WTC11 (cell line): ENCODE data around the gene FREY1. TPM values are rescaled to one million over a fixed set of nuclear protein-coding genes. Genes with fewer than 3 reads are reported as not detected.

Source experiments
- ATAC-seq: fragments of 200-7000 bp; cut with Tn5 transposase; 2 replicates; pipeline ENCODE4 v1.10.0; 2021; ENCODE audit warnings: mild to moderate bottlenecking, moderate library complexity
- CTCF ChIA-PET: fragments of 300-600 bp; sonication (Branson Sonifier 250); formaldehyde crosslinking; loops from one replicate; lab custom pipeline; 2021; ENCODE audit warnings: antibody characterized with exemption; lab: Charles Lee
- POLR2A ChIA-PET: fragments of 350-600 bp; sonication (Branson Sonifier 250); formaldehyde crosslinking; loops from one replicate; lab custom pipeline; 2021; ENCODE audit warnings: antibody characterized with exemption; lab: Charles Lee
- DNase-seq: peaks from one replicate; pipeline ENCODE4 v3.0.0; 2021; ENCODE audit warnings: low spot score
- H3K27ac Mint-ChIP-seq: 2 replicates; pipeline ENCODE4 v1.8.0; 2021; ENCODE audit warnings: mixed read lengths
- H3K27me3 Mint-ChIP-seq: 2 replicates; pipeline ENCODE4 v1.8.0; 2021; ENCODE audit warnings: low read depth, mild to moderate bottlenecking, moderate library complexity, mixed read lengths
- H3K36me3 Mint-ChIP-seq: 2 replicates; pipeline ENCODE4 v1.8.0; 2021; ENCODE audit warnings: mixed read lengths
- H3K4me1 Mint-ChIP-seq: 2 replicates; pipeline ENCODE4 v1.8.0; 2022; ENCODE audit warnings: mixed read lengths
- H3K4me3 Mint-ChIP-seq: 2 replicates; pipeline ENCODE4 v1.8.0; 2021; ENCODE audit warnings: mild to moderate bottlenecking, moderate library complexity, mixed read lengths
- H3K9me3 Mint-ChIP-seq: 2 replicates; pipeline ENCODE4 v1.8.0; 2021; ENCODE audit warnings: mixed read lengths
- CREB1 ChIP-seq: sonication (generic); formaldehyde crosslinking; IDR thresholded peaks from 2 replicates; pipeline ENCODE4 v1.8.0; 2023; ENCODE audit warnings: mild to moderate bottlenecking, missing genetic modification reagents
- GRHL2 ChIP-seq: fragments of 250-450 bp; sonication (Bioruptor Pico); IDR thresholded peaks from 2 replicates; pipeline ENCODE4 v1.8.0; 2022; ENCODE audit warnings: mild to moderate bottlenecking, moderate library complexity; ENCODE audit not compliant: insufficient replicate concordance, severe bottlenecking
- OVOL2 ChIP-seq: fragments of 250-450 bp; sonication (Bioruptor Pico); IDR thresholded peaks from 2 replicates; pipeline ENCODE4 v1.9.0; 2021; ENCODE audit warnings: mild to moderate bottlenecking, borderline replicate concordance
- SMAD3 ChIP-seq: sonication (generic); formaldehyde crosslinking; IDR thresholded peaks from 2 replicates; pipeline ENCODE4 v1.8.0; 2022; ENCODE audit warnings: missing genetic modification reagents, mild to moderate bottlenecking, borderline replicate concordance
- SP1 ChIP-seq: sonication (generic); formaldehyde crosslinking; conservative IDR thresholded peaks from 2 replicates; pipeline ENCODE4 v1.8.1; 2022; ENCODE audit warnings: missing genetic modification reagents
- ZNF219 ChIP-seq: sonication (generic); formaldehyde crosslinking; IDR thresholded peaks from 2 replicates; pipeline ENCODE4 v1.8.0; 2023; ENCODE audit warnings: missing genetic modification reagents, mild to moderate bottlenecking, borderline replicate concordance
- ZNF263 ChIP-seq: sonication (generic); formaldehyde crosslinking; IDR thresholded peaks from 2 replicates; pipeline ENCODE4 v1.8.1; 2022; ENCODE audit warnings: low read depth, mild to moderate bottlenecking, moderate library complexity, missing genetic modification reagents
- ZNF396 ChIP-seq: fragments of 250-450 bp; sonication (Bioruptor Pico); IDR thresholded peaks from 2 replicates; pipeline ENCODE4 v1.8.0; 2021; ENCODE audit warnings: mild to moderate bottlenecking, moderate library complexity, borderline replicate concordance
- total RNA-seq: library from RNA; stranded (reverse); gene quantifications from 3 replicates; pipeline ENCODE4 v1.2.3, GENCODE V29; 2021
- TF ChIP-seq, protein P1 (sequence below): sonication (generic); formaldehyde crosslinking; IDR thresholded peaks from 2 replicates; pipeline ENCODE4 v1.8.0; 2022; ENCODE audit warnings: missing genetic modification reagents
- TF ChIP-seq, protein P2 (sequence below): fragments of 250-450 bp; sonication (Bioruptor Pico); IDR thresholded peaks from 2 replicates; pipeline ENCODE4 v1.9.0; 2021; ENCODE audit warnings: moderate library complexity, mild to moderate bottlenecking, inconsistent platforms, borderline replicate concordance
- TF ChIP-seq, protein P3 (sequence below): sonication (generic); formaldehyde crosslinking; IDR thresholded peaks from 2 replicates; pipeline ENCODE4 v1.8.1; 2023; ENCODE audit warnings: mild to moderate bottlenecking, missing genetic modification reagents, moderate library complexity
- TF ChIP-seq, protein P4 (sequence below): sonication (generic); formaldehyde crosslinking; IDR thresholded peaks from 2 replicates; pipeline ENCODE4 v1.8.1; 2023; ENCODE audit warnings: mild to moderate bottlenecking, missing genetic modification reagents, moderate library complexity
- TF ChIP-seq, protein P5 (sequence below): sonication (generic); formaldehyde crosslinking; IDR thresholded peaks from 2 replicates; pipeline ENCODE4 v1.8.0; 2023; ENCODE audit warnings: missing genetic modification reagents, mild to moderate bottlenecking, borderline replicate concordance
- TF ChIP-seq, protein P6 (sequence below): sonication (generic); formaldehyde crosslinking; IDR thresholded peaks from 2 replicates; pipeline ENCODE4 v1.8.0; 2022; ENCODE audit warnings: mild to moderate bottlenecking, missing genetic modification reagents

Gene FREY1
- total RNA-seq, 1 experiment from 2014 or later, result 2.1 TPM

DNA sequence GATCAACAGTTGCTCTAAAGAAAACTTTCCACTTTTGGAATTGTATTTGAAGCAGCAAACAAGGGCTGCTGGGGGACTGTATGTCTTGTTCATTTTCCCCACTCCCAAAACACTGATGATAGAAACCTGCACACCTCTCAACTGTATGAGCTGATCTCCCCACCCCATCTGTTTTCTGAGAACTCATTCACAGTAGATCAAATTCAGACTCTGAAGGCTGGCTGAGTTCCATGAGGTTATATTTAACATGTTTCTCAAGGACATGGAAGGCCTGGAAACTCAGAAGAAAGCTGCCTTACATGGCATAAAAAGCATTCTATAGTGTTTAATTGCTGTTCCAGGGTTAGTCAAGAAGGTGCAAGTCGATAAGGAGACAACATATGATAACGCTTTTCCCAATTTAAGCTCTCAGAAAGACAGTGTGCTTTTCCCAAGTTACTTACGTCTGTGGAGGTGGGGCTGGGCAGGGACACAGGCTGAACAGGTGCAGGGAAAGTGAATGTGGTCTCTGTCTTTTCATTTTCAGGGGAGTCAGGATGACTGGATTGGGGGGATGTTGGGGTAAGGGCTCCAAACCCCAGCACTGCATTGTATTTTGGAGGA is 38.4 kb upstream of the FREY1 start:
- Mint-ChIP-seq H3K27ac (0 out of 2 replicates have a peak overlapping the region, but pooled peaks have one; percentile 35), H3K36me3 (peaks cover 27% of the 10 kb centered on the region), H3K4me1 (no peaks in the 10 kb centered on the region), H3K27me3 (no peaks in the 10 kb centered on the region), H3K9me3 (no peaks in the 10 kb centered on the region), H3K4me3 (no peak overlapping the region)
- DNase-seq, result no peak
- CTCF ChIA-PET, result no interaction called here
- no peak for TF ChIP-seq ZNF263
- TF ChIP-seq, protein P1, sequence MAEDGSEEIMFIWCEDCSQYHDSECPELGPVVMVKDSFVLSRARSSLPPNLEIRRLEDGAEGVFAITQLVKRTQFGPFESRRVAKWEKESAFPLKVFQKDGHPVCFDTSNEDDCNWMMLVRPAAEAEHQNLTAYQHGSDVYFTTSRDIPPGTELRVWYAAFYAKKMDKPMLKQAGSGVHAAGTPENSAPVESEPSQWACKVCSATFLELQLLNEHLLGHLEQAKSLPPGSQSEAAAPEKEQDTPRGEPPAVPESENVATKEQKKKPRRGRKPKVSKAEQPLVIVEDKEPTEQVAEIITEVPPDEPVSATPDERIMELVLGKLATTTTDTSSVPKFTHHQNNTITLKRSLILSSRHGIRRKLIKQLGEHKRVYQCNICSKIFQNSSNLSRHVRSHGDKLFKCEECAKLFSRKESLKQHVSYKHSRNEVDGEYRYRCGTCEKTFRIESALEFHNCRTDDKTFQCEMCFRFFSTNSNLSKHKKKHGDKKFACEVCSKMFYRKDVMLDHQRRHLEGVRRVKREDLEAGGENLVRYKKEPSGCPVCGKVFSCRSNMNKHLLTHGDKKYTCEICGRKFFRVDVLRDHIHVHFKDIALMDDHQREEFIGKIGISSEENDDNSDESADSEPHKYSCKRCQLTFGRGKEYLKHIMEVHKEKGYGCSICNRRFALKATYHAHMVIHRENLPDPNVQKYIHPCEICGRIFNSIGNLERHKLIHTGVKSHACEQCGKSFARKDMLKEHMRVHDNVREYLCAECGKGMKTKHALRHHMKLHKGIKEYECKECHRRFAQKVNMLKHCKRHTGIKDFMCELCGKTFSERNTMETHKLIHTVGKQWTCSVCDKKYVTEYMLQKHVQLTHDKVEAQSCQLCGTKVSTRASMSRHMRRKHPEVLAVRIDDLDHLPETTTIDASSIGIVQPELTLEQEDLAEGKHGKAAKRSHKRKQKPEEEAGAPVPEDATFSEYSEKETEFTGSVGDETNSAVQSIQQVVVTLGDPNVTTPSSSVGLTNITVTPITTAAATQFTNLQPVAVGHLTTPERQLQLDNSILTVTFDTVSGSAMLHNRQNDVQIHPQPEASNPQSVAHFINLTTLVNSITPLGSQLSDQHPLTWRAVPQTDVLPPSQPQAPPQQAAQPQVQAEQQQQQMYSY (CRISPR knock-in tag), result no peak
- TF ChIP-seq GRHL2 (CRISPR knock-in tag), result no peak
- TF ChIP-seq, protein P2, sequence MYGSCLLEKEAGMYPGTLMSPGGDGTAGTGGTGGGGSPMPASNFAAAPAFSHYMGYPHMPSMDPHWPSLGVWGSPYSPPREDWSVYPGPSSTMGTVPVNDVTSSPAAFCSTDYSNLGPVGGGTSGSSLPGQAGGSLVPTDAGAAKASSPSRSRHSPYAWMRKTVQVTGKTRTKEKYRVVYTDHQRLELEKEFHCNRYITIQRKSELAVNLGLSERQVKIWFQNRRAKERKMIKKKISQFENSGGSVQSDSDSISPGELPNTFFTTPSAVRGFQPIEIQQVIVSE (CRISPR knock-in tag), result no peak
- TF ChIP-seq ZNF396 (CRISPR knock-in tag), result no peak
- TF ChIP-seq SP1 (CRISPR knock-in tag), result no peak
- no peak for TF ChIP-seq CREB1 (CRISPR knock-in tag)
- TF ChIP-seq, protein P3, sequence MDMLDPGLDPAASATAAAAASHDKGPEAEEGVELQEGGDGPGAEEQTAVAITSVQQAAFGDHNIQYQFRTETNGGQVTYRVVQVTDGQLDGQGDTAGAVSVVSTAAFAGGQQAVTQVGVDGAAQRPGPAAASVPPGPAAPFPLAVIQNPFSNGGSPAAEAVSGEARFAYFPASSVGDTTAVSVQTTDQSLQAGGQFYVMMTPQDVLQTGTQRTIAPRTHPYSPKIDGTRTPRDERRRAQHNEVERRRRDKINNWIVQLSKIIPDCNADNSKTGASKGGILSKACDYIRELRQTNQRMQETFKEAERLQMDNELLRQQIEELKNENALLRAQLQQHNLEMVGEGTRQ, result no peak
- TF ChIP-seq, protein P4, sequence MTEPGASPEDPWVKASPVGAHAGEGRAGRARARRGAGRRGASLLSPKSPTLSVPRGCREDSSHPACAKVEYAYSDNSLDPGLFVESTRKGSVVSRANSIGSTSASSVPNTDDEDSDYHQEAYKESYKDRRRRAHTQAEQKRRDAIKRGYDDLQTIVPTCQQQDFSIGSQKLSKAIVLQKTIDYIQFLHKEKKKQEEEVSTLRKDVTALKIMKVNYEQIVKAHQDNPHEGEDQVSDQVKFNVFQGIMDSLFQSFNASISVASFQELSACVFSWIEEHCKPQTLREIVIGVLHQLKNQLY (CRISPR knock-in tag), result no peak
- TF ChIP-seq, protein P5, sequence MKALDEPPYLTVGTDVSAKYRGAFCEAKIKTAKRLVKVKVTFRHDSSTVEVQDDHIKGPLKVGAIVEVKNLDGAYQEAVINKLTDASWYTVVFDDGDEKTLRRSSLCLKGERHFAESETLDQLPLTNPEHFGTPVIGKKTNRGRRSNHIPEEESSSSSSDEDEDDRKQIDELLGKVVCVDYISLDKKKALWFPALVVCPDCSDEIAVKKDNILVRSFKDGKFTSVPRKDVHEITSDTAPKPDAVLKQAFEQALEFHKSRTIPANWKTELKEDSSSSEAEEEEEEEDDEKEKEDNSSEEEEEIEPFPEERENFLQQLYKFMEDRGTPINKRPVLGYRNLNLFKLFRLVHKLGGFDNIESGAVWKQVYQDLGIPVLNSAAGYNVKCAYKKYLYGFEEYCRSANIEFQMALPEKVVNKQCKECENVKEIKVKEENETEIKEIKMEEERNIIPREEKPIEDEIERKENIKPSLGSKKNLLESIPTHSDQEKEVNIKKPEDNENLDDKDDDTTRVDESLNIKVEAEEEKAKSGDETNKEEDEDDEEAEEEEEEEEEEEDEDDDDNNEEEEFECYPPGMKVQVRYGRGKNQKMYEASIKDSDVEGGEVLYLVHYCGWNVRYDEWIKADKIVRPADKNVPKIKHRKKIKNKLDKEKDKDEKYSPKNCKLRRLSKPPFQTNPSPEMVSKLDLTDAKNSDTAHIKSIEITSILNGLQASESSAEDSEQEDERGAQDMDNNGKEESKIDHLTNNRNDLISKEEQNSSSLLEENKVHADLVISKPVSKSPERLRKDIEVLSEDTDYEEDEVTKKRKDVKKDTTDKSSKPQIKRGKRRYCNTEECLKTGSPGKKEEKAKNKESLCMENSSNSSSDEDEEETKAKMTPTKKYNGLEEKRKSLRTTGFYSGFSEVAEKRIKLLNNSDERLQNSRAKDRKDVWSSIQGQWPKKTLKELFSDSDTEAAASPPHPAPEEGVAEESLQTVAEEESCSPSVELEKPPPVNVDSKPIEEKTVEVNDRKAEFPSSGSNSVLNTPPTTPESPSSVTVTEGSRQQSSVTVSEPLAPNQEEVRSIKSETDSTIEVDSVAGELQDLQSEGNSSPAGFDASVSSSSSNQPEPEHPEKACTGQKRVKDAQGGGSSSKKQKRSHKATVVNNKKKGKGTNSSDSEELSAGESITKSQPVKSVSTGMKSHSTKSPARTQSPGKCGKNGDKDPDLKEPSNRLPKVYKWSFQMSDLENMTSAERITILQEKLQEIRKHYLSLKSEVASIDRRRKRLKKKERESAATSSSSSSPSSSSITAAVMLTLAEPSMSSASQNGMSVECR (CRISPR knock-in tag), result no peak
- TF ChIP-seq SMAD3 (CRISPR knock-in tag), result no peak
- no peak for TF ChIP-seq ZNF219 (CRISPR knock-in tag)
- TF ChIP-seq, protein P6, sequence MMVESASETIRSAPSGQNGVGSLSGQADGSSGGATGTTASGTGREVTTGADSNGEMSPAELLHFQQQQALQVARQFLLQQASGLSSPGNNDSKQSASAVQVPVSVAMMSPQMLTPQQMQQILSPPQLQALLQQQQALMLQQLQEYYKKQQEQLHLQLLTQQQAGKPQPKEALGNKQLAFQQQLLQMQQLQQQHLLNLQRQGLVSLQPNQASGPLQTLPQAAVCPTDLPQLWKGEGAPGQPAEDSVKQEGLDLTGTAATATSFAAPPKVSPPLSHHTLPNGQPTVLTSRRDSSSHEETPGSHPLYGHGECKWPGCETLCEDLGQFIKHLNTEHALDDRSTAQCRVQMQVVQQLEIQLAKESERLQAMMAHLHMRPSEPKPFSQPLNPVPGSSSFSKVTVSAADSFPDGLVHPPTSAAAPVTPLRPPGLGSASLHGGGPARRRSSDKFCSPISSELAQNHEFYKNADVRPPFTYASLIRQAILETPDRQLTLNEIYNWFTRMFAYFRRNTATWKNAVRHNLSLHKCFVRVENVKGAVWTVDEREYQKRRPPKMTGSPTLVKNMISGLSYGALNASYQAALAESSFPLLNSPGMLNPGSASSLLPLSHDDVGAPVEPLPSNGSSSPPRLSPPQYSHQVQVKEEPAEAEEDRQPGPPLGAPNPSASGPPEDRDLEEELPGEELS (CRISPR knock-in tag), result no peak
- no peak for TF ChIP-seq OVOL2 (CRISPR knock-in tag)
- POLR2A ChIA-PET, result no interaction called here
- ATAC-seq, result no peak
